H9 (cell line): ENCODE data around the gene AHNAK. TPM values are rescaled to one million over a fixed set of nuclear protein-coding genes. Genes with fewer than 3 reads are reported as not detected.

Experiments used
- DNase-seq: peaks from one replicate; pipeline ENCODE4 v3.0.0-alpha.2; 2017
- H2AFZ ChIP-seq: one replicate; pipeline ENCODE4 v1.6.1; 2013; ENCODE audit warnings: mild to moderate bottlenecking, low read length, control low read depth, moderate library complexity
- H2AK5ac ChIP-seq: 2 replicates; pipeline ENCODE4 v1.6.1; 2013; ENCODE audit warnings: low read length, control low read depth, mixed read lengths; ENCODE audit not compliant: insufficient read length
- H2BK120ac ChIP-seq: one replicate; pipeline ENCODE4 v1.6.1; 2013; ENCODE audit warnings: low read depth, mild to moderate bottlenecking, low read length, control low read depth, inconsistent platforms; ENCODE audit not compliant: poor library complexity, severe bottlenecking
- H2BK12ac ChIP-seq: 2 replicates; pipeline ENCODE4 v1.6.1; 2013; ENCODE audit warnings: low read length, control low read depth, mixed read lengths, low read depth; ENCODE audit not compliant: insufficient read length
- H2BK15ac ChIP-seq: 2 replicates; pipeline ENCODE4 v1.6.1; 2013; ENCODE audit warnings: low read depth, low read length, control low read depth
- H2BK20ac ChIP-seq: one replicate; pipeline ENCODE4 v1.6.1; 2013; ENCODE audit warnings: low read depth, mild to moderate bottlenecking, low read length, control low read depth, inconsistent platforms; ENCODE audit not compliant: poor library complexity, severe bottlenecking
- H2BK5ac ChIP-seq: 2 replicates; pipeline ENCODE4 v1.6.1; 2013; ENCODE audit warnings: low read length, control low read depth, mixed read lengths; ENCODE audit not compliant: insufficient read length
- H3K14ac ChIP-seq: 2 replicates; pipeline ENCODE4 v1.6.1; 2013; ENCODE audit warnings: low read length, control low read depth; ENCODE audit not compliant: insufficient read depth
- H3K18ac ChIP-seq: 2 replicates; pipeline ENCODE4 v1.6.1; 2013; ENCODE audit warnings: low read depth, mild to moderate bottlenecking, mixed read lengths, low read length, control low read depth; ENCODE audit not compliant: insufficient read length
- H3K23ac ChIP-seq: 2 replicates; pipeline ENCODE4 v1.6.1; 2013; ENCODE audit warnings: low read length, control low read depth, mixed read lengths, low read depth; ENCODE audit not compliant: insufficient read length
- H3K23me2 ChIP-seq: 2 replicates; pipeline ENCODE4 v1.6.1; 2013; ENCODE audit warnings: low read depth, mild to moderate bottlenecking, mixed read lengths, low read length, control low read depth; ENCODE audit not compliant: insufficient read length, poor library complexity, severe bottlenecking
- H3K27ac ChIP-seq: 2 replicates; pipeline ENCODE4 v1.5.1; 2013; ENCODE audit warnings: low read length, control low read depth, mixed read lengths, low read depth; ENCODE audit not compliant: insufficient read length
- H3K27me3 ChIP-seq: 2 replicates; pipeline ENCODE4 v1.6.1; 2013; ENCODE audit warnings: low read length, control low read depth, inconsistent platforms; ENCODE audit not compliant: insufficient read depth
- H3K4ac ChIP-seq: 2 replicates; pipeline ENCODE4 v1.6.1; 2013; ENCODE audit warnings: low read depth, mild to moderate bottlenecking, control low read depth, inconsistent platforms, low read length, moderate library complexity
- H3K4me1 ChIP-seq: 2 replicates; pipeline ENCODE4 v1.6.1; 2013; ENCODE audit warnings: low read length, control low read depth, inconsistent platforms; ENCODE audit not compliant: insufficient read depth
- H3K4me2 ChIP-seq: 2 replicates; pipeline ENCODE4 v1.6.1; 2013; ENCODE audit warnings: low read length, control low read depth, mixed read lengths; ENCODE audit not compliant: insufficient read length, insufficient read depth
- H3K56ac ChIP-seq: 2 replicates; pipeline ENCODE4 v1.6.1; 2013; ENCODE audit warnings: low read depth, mild to moderate bottlenecking, mixed read lengths, low read length, control low read depth; ENCODE audit not compliant: insufficient read length
- H3K79me1 ChIP-seq: 2 replicates; pipeline ENCODE4 v1.6.1; 2013; ENCODE audit warnings: low read depth, mild to moderate bottlenecking, moderate library complexity, low read length, control low read depth, inconsistent platforms; ENCODE audit not compliant: insufficient read depth, poor library complexity, severe bottlenecking
- H3K79me2 ChIP-seq: 2 replicates; pipeline ENCODE4 v1.6.1; 2013; ENCODE audit warnings: low read length, control low read depth, inconsistent platforms; ENCODE audit not compliant: insufficient read depth
- H3K9ac ChIP-seq: 2 replicates; pipeline ENCODE4 v1.6.1; 2013; ENCODE audit warnings: low read length, control low read depth, mixed read lengths; ENCODE audit not compliant: insufficient read length; ENCODE audit errors: extremely low read depth
- H3K9me3 ChIP-seq: one replicate; pipeline ENCODE4 v1.6.1; 2013; ENCODE audit warnings: low read depth, low read length, inconsistent platforms; ENCODE audit not compliant: control insufficient read depth
- H3T11ph ChIP-seq: one replicate; pipeline ENCODE4 v1.6.1; 2013; ENCODE audit warnings: mild to moderate bottlenecking, low read length, control low read depth, inconsistent platforms
- H4K20me1 ChIP-seq: one replicate; pipeline ENCODE4 v1.6.1; 2013; ENCODE audit not compliant: control insufficient read depth, insufficient read length, insufficient read depth
- H4K5ac ChIP-seq: 2 replicates; pipeline ENCODE4 v1.6.1; 2013; ENCODE audit warnings: low read depth, mild to moderate bottlenecking, mixed read lengths, low read length, control low read depth; ENCODE audit not compliant: insufficient read length
- H4K8ac ChIP-seq: replicated peaks from 2 replicates; pipeline ENCODE4 v1.6.1; 2013; ENCODE audit warnings: low read length, control low read depth, mixed read lengths, low read depth; ENCODE audit not compliant: insufficient read length
- H4K91ac ChIP-seq: 2 replicates; pipeline ENCODE4 v1.6.1; 2013; ENCODE audit warnings: low read depth, mild to moderate bottlenecking, moderate library complexity, mixed read lengths, low read length, control low read depth; ENCODE audit not compliant: insufficient read length
- H3K27ac Mint-ChIP-seq, 3 experiments: 2 replicates in 2 of 3; 3 replicates in 1 of 3; pipeline ENCODE4 v1.8.0; 2020 to 2021; ENCODE audit warnings: mixed read lengths in 3 of 3, mild to moderate bottlenecking in 1 of 3, moderate library complexity in 1 of 3
- H3K27me3 Mint-ChIP-seq: 2 replicates; pipeline ENCODE4 v1.8.0; 2021; ENCODE audit warnings: low read depth, mild to moderate bottlenecking, moderate library complexity, mixed read lengths
- H3K36me3 Mint-ChIP-seq, 3 experiments: 2 replicates in 2 of 3; 3 replicates in 1 of 3; pipeline ENCODE4 v1.8.0; 2020 to 2021; ENCODE audit warnings: low read depth in 3 of 3, mixed read lengths in 3 of 3; ENCODE audit not compliant: insufficient read depth in 1 of 3
- H3K4me1 Mint-ChIP-seq, 2 experiments: 2 replicates each; pipeline ENCODE4 v1.8.0; 2020; ENCODE audit warnings: mixed read lengths in 2 of 2
- H3K4me3 Mint-ChIP-seq, 2 experiments: 2 replicates in 1 of 2; 3 replicates in 1 of 2; pipeline ENCODE4 v1.8.0; 2020 to 2021; ENCODE audit warnings: mild to moderate bottlenecking in 2 of 2, mixed read lengths in 2 of 2, moderate library complexity in 1 of 2
- H3K9me3 Mint-ChIP-seq, 2 experiments: 2 replicates in 1 of 2; 3 replicates in 1 of 2; pipeline ENCODE4 v1.8.0; 2020; ENCODE audit warnings: mild to moderate bottlenecking in 2 of 2, mixed read lengths in 2 of 2, moderate library complexity in 1 of 2
- WGBS: extraction: QIAGEN DNeasy Blood & Tissue Kit; methylation state at CpG from one replicate; pipeline ENCODE4 v1.1.7; 2013; ENCODE audit warnings: missing lambda C conversion rate, low lambda C conversion rate, mixed read lengths; ENCODE audit not compliant: insufficient read length; ENCODE audit errors: extremely low coverage; 5-methylcytosine and 5-hydroxymethylcytosine counted together
- total RNA-seq: library from RNA; stranded (reverse); gene quantifications from 2 replicates; pipeline ENCODE4 v1.2.1, GENCODE V29; 2021
- TF ChIP-seq, protein P1 (sequence below): fragments of 200-600 bp; sonication (generic); conservative IDR thresholded peaks from 3 replicates; pipeline ENCODE4 v1.8.0; 2021; ENCODE audit warnings: antibody characterized with exemption, mild to moderate bottlenecking

AHNAK gene
- total RNA-seq, 1 experiment from 2014 or later = 15.2 TPM

DNA sequence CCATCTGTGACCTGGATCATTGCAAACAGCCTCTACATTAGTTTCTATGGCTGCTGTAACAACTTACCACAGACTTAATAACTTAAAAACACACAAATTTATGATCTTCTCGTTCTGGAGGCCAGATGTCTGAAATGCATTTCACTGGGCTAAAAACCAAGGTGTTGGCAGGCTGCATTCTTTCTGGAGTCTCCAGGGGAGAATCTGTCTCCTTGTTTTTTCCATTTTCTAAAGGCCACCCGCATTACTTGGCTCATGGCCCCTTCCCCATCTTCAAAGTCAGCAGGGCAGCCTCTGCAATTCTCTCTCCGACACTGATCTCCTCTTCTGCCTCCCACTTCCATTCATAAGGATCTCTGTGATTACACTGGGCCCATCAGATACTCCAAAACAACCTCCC, 116.2 kb downstream of the AHNAK start:
- no CpG with 5 or more reads among the region's 3 CpGs for WGBS
- Histone ChIP-seq H3K14ac (no peak overlapping the region; the same call in 1 of the 2 replicates), H2BK15ac (no peak overlapping the region), H4K91ac (no peak overlapping the region), H3T11ph (no peak overlapping the region), H2BK5ac (no peak overlapping the region), H3K23me2 (no peaks in the 10 kb centered on the region), H3K9me3 (no peaks in the 10 kb centered on the region), H3K56ac (no peak overlapping the region), H3K27ac (no peak overlapping the region), H3K4me2 (no peak overlapping the region), H3K9ac (no peak overlapping the region), H2AFZ (no peak overlapping the region), H2BK12ac (no peak overlapping the region), H2AK5ac (no peak overlapping the region), H3K4ac (no peak overlapping the region), H3K79me2 (no peaks in the 10 kb centered on the region), H2BK20ac (no peak overlapping the region), H3K4me1 (0 out of 2 replicates have a peak, but pooled peaks cover 3% of the 10 kb centered on the region), H3K18ac (no peak overlapping the region), H3K79me1 (no peaks in the 10 kb centered on the region), H4K20me1 (no peaks in the 10 kb centered on the region), H3K23ac (no peak overlapping the region), H4K8ac (no peak overlapping the region), H3K27me3 (no peaks in the 10 kb centered on the region), H2BK120ac (no peak overlapping the region), H4K5ac (no peak overlapping the region)
- no peak overlapping the region for H3K27ac Mint-ChIP-seq
- TF ChIP-seq, protein P1, sequence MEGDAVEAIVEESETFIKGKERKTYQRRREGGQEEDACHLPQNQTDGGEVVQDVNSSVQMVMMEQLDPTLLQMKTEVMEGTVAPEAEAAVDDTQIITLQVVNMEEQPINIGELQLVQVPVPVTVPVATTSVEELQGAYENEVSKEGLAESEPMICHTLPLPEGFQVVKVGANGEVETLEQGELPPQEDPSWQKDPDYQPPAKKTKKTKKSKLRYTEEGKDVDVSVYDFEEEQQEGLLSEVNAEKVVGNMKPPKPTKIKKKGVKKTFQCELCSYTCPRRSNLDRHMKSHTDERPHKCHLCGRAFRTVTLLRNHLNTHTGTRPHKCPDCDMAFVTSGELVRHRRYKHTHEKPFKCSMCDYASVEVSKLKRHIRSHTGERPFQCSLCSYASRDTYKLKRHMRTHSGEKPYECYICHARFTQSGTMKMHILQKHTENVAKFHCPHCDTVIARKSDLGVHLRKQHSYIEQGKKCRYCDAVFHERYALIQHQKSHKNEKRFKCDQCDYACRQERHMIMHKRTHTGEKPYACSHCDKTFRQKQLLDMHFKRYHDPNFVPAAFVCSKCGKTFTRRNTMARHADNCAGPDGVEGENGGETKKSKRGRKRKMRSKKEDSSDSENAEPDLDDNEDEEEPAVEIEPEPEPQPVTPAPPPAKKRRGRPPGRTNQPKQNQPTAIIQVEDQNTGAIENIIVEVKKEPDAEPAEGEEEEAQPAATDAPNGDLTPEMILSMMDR = no peak
- H3K4me3 Mint-ChIP-seq = no peak overlapping the region
- H3K9me3 Mint-ChIP-seq = peaks cover 2 to 4% of the 10 kb centered on the region in 2 experiments; a peak in 4 of 5 replicates
- peaks cover 24% of the 10 kb centered on the region for H3K27me3 Mint-ChIP-seq
- H3K36me3 Mint-ChIP-seq = peaks cover 0 to 4% (median 0%) of the 10 kb centered on the region in 3 experiments; a peak in 1 of 7 replicates
- no peak for DNase-seq
- peaks cover 21 to 26% of the 10 kb centered on the region in 2 experiments for H3K4me1 Mint-ChIP-seq
